Measurements from ENCODE around the gene SORCS1.

The SORCS1 gene

DNA sequence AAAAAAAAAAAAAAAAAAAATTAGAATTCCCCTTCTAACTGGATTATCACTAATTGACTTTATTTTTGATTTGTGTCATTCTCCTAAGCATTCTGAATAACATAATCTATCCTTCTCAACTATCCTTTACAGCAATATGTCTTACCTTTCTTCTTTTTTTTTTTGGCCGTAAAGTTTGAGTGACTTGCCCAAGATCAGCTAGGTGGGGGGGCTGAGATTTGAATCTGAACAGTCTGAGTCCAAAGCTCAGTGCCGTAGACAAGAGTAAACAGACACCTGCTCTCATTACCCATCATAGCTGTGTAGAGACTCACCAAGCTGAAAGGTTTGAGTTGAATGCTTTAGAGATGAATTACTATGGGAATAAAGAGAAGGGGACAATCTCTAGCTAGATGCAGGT lies 192.1 kb downstream of the SORCS1 start:
- no peak overlapping the region for H3K27ac ChIP-seq
- no peak for TF ChIP-seq ZFX (IDR thresholded peaks at IDR 0.05; ENCODE audit: borderline replicate concordance)
- TF ChIP-seq, protein P1, sequence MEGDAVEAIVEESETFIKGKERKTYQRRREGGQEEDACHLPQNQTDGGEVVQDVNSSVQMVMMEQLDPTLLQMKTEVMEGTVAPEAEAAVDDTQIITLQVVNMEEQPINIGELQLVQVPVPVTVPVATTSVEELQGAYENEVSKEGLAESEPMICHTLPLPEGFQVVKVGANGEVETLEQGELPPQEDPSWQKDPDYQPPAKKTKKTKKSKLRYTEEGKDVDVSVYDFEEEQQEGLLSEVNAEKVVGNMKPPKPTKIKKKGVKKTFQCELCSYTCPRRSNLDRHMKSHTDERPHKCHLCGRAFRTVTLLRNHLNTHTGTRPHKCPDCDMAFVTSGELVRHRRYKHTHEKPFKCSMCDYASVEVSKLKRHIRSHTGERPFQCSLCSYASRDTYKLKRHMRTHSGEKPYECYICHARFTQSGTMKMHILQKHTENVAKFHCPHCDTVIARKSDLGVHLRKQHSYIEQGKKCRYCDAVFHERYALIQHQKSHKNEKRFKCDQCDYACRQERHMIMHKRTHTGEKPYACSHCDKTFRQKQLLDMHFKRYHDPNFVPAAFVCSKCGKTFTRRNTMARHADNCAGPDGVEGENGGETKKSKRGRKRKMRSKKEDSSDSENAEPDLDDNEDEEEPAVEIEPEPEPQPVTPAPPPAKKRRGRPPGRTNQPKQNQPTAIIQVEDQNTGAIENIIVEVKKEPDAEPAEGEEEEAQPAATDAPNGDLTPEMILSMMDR (IDR thresholded peaks at IDR 0.05) = no peak

DNA sequence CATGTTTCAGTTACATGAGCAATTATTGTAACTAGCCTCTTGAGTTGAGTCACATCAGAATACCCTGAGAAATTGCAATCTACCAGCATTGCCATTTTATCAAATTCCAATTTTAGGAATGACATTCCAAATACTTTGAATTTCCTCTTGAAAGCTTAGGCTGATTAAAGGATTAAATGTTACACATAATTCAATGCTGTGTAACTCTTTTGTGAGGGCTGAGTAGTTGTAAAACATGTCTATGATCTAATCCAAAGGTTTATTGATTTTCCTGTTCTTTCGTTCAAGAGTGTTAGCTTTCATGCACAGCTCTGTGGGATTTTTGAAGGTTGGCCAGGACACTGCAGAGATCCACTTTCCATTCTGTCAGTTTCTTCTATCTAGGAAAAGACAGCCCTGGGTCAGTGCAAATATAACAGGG lies 193.1 kb downstream of the SORCS1 start:
- no peak overlapping the region for H3K27ac ChIP-seq
- TF ChIP-seq, protein P1 (IDR thresholded peaks at IDR 0.05) = no peak
- no peak for TF ChIP-seq ZFX (IDR thresholded peaks at IDR 0.05; ENCODE audit: borderline replicate concordance)

DNA sequence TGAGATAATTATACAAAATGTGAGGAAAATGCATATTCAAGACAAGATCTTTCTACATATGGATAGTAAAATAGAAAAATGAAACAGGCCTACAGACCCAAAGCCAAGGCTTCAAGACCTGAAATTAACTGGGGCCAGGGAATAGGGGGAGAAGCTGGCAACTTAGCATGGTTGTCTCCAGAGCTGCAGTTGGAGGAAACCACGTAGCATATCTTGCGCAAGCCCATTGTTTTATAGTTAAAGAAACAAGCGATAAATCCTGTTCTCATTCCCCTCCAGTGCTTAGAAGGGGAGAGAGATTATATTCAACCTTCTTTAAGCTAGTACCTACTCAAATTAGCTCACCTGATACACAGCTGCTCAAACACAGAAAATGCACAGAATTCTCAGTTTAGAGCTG lies 197.1 kb downstream of the SORCS1 start:
- H3K27ac ChIP-seq = no peak overlapping the region
- TF ChIP-seq, protein P1 (IDR thresholded peaks at IDR 0.05) = no peak
- no peak for TF ChIP-seq ZFX (IDR thresholded peaks at IDR 0.05; ENCODE audit: borderline replicate concordance)

DNA sequence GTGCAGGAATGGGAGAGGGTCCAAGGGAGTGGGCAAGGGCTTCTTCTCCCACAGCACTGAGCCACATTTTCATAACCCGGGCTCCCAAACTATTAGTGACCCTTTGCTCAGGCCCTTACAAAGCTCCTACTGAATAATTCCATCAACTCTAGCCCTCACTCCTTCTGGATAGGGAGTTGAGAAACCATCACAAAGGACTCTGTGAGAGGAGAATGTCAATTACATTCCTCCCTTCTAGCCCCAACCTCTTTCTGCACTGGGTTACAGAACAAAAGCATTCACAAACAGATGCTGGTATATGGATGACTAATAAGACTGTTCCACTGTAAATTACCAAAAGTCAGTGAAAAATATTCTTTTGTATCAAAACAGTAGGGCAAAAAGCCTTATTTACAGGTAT lies 203.7 kb downstream of the SORCS1 start:
- no peak overlapping the region for H3K27ac ChIP-seq
- TF ChIP-seq ZFX (IDR thresholded peaks at IDR 0.05; ENCODE audit: borderline replicate concordance) = no peak
- TF ChIP-seq, protein P1 (IDR thresholded peaks at IDR 0.05) = no peak

DNA sequence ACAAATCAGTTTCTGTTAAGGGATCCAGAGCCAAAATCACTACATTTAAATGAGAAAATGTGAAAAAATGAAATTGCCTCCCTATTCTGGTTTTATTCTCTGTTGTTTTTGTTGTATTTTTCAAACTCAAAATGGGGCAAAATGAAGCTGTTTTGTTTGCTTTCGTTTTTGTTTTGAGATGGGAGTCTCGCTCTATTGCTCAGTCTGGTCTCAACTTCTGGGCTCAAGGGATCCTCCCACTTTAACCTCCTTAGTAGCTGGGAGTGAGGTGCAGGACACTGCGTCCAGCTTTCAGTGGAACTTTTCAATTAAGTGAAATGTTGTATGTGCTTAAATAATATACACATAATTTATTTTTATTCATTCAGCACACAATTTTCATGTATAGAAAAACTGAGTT lies 205.0 kb downstream of the SORCS1 start:
- no peak overlapping the region for H3K27ac ChIP-seq
- TF ChIP-seq, protein P1 (IDR thresholded peaks at IDR 0.05) = no peak
- TF ChIP-seq ZFX (IDR thresholded peaks at IDR 0.05; ENCODE audit: borderline replicate concordance) = no peak

DNA sequence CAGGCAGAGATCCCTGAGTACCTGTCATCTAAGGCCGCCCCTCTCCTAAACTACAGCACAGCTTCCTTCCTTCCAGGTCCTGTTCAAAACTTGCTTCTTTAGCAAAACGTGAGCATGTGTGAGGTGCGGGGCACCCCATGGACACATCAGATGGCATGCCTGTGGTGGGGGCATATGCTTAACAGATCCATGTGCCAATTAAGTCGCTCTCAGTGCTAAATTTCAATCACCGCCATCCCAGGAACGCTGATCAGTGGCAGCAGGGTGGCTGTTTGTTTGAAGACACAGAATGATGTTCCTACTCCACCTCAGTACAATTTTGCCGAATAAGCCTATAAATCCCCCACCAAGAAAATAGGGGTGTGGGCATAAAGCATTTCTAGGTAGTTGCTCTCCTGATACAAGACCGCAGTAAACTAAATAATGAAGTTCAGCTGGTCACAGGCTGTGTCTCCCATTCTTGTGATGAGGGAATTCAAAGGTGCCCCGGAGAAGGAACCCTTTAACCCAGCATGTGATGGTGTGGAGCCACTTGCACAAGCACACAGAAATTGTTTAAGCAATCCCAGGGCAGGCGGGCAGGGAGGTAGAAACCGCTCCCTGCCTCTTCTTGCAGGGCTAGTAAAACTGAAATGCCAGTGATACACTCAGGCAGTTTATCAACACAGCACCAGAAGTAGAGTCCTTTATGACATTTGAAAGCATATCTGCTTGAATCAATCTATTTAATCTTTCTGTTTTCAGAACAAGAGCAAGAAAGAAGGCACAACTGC lies 205.7 kb downstream of the SORCS1 start:
- H3K27ac ChIP-seq = no peak overlapping the region

More for the DNA sequence above, 205.7 kb downstream of the SORCS1 start:
- TF ChIP-seq ZFX (IDR thresholded peaks at IDR 0.05; ENCODE audit: borderline replicate concordance) = no peak
- TF ChIP-seq, protein P1 (IDR thresholded peaks at IDR 0.05) = no peak
